Subcutaneous adipose tissue (tissue), 4 donors: ENCODE data around the gene SYNJ1. TPM values are rescaled to one million over a fixed set of nuclear protein-coding genes. Genes with fewer than 3 reads are reported as not detected.

ENCODE experiments used
- total RNA-seq, 4 donors: library from RNA; depleted of rRNA; stranded (reverse); fragments of >200 nt; gene quantifications; one replicate each; pipeline ENCODE4 v1.1.0, GENCODE V29; 2016
- TF ChIP-seq, protein P1 (sequence below): fragments of 450-650 bp; IDR thresholded peaks from one replicate; pipeline ENCODE4 v1.5.1; 2016; ENCODE audit warnings: low read depth, mild to moderate bottlenecking, control low read depth, antibody characterized with exemption, moderate library complexity

Gene SYNJ1
- total RNA-seq, 4 donors from 2014 or later: 11.3 to 18.8 (median 14.0) TPM

DNA sequence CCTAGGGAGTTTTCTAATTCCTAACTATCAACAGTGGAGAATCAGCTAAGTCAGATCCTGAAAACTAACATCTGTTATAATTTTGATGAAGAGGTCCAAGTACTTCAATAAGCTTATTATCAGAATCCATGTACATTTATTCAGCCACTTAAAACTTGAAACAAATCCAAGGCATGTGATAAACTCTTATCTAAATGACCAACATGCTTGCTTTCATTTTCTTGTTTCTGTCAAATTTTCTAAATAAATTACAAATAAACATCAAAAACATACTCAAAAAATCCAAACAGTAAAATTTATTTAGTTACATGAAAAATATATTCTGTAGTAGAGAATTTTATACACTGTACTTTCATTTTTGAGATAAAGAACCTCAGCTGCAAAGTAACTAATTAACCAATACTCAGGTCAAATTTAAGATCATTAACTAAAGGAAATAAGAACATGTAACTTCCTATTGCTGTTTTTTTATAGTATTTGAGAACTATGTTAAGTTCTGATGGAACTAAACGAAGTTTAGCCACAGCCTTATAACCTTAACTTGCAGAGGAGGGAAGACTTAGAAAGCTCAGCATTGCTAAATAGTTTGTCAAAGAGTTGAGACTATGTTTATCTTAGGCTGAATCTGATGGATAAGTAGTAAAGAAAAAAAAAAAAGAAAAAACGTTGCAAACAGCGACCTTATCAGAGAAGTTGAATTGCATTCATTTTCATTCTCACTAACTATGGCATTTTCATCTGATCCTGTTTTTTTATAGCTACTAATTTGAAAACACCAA lies 44.9 kb downstream of the SYNJ1 start:
- TF ChIP-seq, protein P1, sequence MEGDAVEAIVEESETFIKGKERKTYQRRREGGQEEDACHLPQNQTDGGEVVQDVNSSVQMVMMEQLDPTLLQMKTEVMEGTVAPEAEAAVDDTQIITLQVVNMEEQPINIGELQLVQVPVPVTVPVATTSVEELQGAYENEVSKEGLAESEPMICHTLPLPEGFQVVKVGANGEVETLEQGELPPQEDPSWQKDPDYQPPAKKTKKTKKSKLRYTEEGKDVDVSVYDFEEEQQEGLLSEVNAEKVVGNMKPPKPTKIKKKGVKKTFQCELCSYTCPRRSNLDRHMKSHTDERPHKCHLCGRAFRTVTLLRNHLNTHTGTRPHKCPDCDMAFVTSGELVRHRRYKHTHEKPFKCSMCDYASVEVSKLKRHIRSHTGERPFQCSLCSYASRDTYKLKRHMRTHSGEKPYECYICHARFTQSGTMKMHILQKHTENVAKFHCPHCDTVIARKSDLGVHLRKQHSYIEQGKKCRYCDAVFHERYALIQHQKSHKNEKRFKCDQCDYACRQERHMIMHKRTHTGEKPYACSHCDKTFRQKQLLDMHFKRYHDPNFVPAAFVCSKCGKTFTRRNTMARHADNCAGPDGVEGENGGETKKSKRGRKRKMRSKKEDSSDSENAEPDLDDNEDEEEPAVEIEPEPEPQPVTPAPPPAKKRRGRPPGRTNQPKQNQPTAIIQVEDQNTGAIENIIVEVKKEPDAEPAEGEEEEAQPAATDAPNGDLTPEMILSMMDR: no peak

DNA sequence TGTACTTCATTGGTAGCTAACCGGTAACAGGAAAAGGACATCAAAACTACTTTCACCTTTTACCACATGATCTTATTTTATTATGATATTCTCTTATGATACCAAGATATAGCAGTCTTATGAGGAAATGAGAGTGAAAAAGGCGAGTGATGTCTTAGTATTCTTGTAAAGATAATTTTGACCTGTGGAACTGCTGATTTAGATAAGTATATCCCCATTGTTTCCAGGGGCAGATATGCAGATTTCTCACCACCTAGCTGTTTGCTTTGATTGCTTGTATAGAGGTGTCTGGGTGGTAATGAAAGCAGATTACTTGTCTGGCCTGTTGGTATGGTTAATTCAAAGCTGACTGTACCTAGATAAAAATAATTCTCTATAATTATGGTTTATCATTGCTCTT lies 53.1 kb downstream of the SYNJ1 start:
- TF ChIP-seq, protein P1: no peak

DNA sequence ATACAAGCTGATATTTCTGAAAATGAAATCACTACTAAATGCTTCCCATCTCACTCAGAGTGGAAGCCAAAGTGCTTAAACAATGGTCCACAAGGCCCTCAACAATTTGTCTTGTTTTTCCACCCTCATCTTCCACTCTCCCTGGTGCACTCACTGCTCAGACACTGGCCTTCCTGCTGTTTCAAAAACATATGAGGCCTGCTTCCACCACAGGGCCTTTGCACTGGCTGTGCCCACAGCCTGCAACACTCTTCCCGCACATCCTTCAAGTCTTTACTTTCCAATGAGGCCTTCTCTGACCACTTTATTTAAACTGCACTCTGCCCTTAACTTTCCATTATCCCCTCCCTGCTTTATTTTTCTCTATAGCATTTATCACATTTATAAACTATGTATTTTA lies 53.8 kb downstream of the SYNJ1 start:
- TF ChIP-seq, protein P1: no peak

DNA sequence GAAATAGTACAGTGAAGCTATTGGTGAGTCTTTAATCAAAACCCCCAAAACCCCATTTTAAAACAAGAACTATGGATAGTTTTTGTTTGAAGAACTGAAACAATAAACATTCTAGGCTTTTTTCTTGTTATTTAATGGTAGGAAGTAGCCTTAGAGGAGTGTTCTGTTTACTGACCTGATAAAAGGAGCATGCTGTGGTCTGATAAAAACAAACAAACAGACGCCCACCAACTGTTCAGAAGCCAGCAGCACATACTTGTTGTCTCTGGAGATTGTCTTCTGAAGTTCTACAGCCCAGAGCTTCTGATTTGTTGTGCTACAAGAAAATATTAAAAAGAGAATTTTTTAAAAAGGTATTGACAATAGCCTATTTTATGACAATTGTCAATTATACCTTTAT lies 61.6 kb downstream of the SYNJ1 start:
- TF ChIP-seq, protein P1: no peak

DNA sequence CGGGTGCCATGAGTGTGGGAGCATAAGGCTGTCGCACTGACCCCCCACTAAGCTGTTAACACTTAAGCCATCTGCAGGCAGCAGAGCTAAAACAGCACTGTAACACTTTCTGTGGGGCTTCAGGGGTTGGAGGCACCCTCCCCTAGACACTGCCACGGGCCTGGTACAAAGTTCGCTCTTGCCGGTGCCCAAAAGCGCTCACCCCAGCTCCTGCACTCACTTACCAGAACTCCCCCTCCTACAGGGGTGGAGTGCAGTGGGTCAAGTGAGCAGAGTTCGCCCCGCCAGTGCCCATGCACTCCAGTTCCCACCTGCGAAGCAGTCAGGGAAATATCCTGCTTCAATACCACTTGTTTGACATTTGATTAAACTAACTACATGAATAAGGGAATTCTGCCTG lies 69.3 kb downstream of the SYNJ1 start:
- TF ChIP-seq, protein P1: no peak

DNA sequence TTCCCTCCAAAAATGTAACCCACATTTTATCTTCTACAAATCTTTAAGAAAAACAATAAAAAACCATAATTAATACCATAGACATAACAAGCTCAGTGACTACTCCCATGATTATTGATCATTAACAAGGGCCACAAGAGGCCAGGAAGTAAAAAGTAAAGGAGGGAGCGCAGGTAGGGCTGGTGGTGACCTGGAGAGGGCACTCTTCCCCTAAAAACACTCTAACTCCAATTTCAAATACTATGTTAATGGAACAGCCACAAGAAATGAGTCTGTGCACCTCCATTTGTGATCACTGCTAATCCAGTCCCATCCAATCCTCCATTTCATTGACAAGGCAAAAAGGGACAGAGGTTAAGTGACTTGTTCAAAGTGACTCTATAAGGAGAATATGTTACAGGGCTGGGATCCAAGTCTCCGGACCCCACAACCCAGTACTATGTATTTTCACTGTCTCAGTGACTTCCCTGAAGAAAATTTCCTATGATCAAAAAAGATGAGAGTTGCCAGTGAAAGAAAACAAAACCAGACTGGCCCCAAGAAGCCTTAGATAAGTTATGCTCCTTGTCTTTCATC lies 74.4 kb downstream of the SYNJ1 start:
- TF ChIP-seq, protein P1: no peak

DNA sequence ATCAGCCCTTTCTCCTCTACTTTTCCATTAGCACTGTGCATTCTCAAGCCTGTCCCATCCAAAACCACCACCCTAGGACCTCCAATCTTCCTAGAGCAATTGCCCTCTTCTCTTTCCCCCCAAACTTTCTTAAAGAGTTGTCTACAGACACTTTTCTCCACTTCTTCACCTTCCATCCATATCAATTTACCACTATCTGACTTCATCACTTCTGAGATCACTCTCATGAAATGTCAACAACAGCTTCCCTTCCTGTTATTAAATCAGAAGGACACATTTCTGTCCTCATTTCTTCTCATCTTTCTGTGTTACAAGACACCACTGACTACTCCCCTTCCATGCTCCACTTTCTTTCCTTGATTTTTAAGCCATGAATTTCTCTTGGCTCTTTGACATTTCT lies 79.6 kb downstream of the SYNJ1 start:
- TF ChIP-seq, protein P1: no peak
